Measurements from ENCODE around the gene XRN1. TPM values are rescaled to one million over a fixed set of nuclear protein-coding genes. Genes with fewer than 3 reads are reported as not detected.

The XRN1 gene
- polyA plus RNA-seq, 1 donor (not counting 4 experiments of a cell fraction or from before 2014, with no cell fraction given), result 14.4 TPM

DNA sequence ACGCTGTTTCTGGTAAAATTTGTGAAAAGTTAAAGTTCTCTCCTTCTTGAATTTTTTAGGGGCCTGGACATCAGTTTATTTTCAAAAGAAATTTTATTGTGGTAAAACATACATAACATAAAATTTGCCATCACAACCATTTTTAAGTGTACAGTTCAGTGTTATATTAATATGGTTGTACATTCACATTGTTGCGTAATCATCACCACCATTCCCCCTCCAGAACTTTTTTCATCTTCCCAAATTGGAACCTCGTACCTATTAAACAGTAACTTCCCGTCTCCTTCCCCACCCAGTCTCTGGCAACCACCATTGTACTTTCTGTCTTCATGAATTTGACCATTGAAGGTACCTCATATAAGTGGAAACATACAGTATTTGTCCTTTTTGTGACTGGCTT, 23.0 kb upstream of the XRN1 start:
- Histone ChIP-seq H3K4me1 (ENCODE audit: control insufficient read depth, extremely low read depth, insufficient read depth, low read length) (no peaks in the 10 kb centered on the region), H3K4me2 (ENCODE audit: control insufficient read depth, extremely low read depth, insufficient read depth, low read depth, low read length) (no peak overlapping the region), H3K9me3 (ENCODE audit: control insufficient read depth, low read depth, low read length) (no peaks in the 10 kb centered on the region), H3K79me2 (ENCODE audit: control insufficient read depth, insufficient read depth, low read length) (no peaks in the 10 kb centered on the region), H3K9me1 (ENCODE audit: control insufficient read depth, extremely low read depth, insufficient read depth, low read length) (no peaks in the 10 kb centered on the region), H3K9ac (ENCODE audit: control insufficient read depth, extremely low read depth, insufficient read depth, low read length) (no peak overlapping the region), H3K27ac (ENCODE audit: control insufficient read depth, insufficient read depth, low read length) (no peak overlapping the region), H3K27me3 (ENCODE audit: control insufficient read depth, extremely low read depth, insufficient read depth, low read length) (no peaks in the 10 kb centered on the region), H2AFZ (ENCODE audit: control insufficient read depth, low read length) (no peak overlapping the region), H4K20me1 (ENCODE audit: control insufficient read depth, extremely low read depth, insufficient read depth, low read length) (no peaks in the 10 kb centered on the region), H3K4me3 (ENCODE audit: control insufficient read depth in 2 of 3, extremely low read depth in 1 of 3, insufficient read depth in 2 of 3, low read depth in 1 of 3, low read length in 3 of 3) (no peak overlapping the region), H3K36me3 (ENCODE audit: control insufficient read depth in 2 of 2, extremely low read depth in 1 of 2, insufficient read depth in 2 of 2, low read length in 2 of 2) (peaks cover 0 to 1% of the 10 kb centered on the region in 2 experiments)
- dilution Hi-C loops (cut with MboI; ENCODE audit: extremely low pct_ligation_motif_present, low sequenced_read_pairs), result no loop called here
- no peak for DNase-seq (ENCODE audit: low read depth, low spot score)
- FAIRE-seq, result peak; percentile 26
- TF ChIP-seq, protein P1, sequence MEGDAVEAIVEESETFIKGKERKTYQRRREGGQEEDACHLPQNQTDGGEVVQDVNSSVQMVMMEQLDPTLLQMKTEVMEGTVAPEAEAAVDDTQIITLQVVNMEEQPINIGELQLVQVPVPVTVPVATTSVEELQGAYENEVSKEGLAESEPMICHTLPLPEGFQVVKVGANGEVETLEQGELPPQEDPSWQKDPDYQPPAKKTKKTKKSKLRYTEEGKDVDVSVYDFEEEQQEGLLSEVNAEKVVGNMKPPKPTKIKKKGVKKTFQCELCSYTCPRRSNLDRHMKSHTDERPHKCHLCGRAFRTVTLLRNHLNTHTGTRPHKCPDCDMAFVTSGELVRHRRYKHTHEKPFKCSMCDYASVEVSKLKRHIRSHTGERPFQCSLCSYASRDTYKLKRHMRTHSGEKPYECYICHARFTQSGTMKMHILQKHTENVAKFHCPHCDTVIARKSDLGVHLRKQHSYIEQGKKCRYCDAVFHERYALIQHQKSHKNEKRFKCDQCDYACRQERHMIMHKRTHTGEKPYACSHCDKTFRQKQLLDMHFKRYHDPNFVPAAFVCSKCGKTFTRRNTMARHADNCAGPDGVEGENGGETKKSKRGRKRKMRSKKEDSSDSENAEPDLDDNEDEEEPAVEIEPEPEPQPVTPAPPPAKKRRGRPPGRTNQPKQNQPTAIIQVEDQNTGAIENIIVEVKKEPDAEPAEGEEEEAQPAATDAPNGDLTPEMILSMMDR (optimal IDR thresholded peaks at IDR 0.05 in 1 of 3, IDR thresholded peaks at IDR 0.05 in 1 of 3, conservative IDR thresholded peaks at IDR 0.05 in 1 of 3; ENCODE audit: extremely low read depth in 1 of 3, insufficient read depth in 2 of 3, low read length in 3 of 3), result no peak
- TF ChIP-seq EZH2 (IDR thresholded peaks at IDR 0.05; ENCODE audit: low read length), result no peak

DNA sequence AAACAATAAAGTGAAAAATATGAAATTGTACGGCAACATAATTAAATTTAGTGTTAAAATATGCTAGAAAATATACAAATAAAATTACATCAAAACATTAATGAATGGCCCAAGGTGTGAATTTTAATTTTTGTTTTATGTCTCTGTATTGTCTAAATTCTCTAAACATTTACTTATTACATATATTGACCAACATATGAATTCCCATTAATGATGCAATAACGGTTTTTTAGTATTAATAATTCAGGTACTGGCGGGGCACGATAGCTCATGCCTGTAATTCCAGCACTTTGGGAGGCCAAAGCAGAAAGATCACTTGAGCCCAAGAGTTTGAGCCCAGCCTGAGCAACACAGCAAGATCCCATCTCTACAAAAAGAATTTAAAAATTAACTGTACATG, 20.6 kb upstream of the XRN1 start:
- Histone ChIP-seq H3K9ac (ENCODE audit: control insufficient read depth, extremely low read depth, insufficient read depth, low read length) (no peak overlapping the region), H3K36me3 (ENCODE audit: control insufficient read depth in 2 of 2, extremely low read depth in 1 of 2, insufficient read depth in 2 of 2, low read length in 2 of 2) (peaks cover 0 to 1% of the 10 kb centered on the region in 2 experiments), H4K20me1 (ENCODE audit: control insufficient read depth, extremely low read depth, insufficient read depth, low read length) (no peaks in the 10 kb centered on the region), H3K9me3 (ENCODE audit: control insufficient read depth, low read depth, low read length) (no peaks in the 10 kb centered on the region), H3K27me3 (ENCODE audit: control insufficient read depth, extremely low read depth, insufficient read depth, low read length) (no peaks in the 10 kb centered on the region), H3K4me3 (ENCODE audit: control insufficient read depth in 2 of 3, extremely low read depth in 1 of 3, insufficient read depth in 2 of 3, low read depth in 1 of 3, low read length in 3 of 3) (no peak overlapping the region), H3K27ac (ENCODE audit: control insufficient read depth, insufficient read depth, low read length) (no peak overlapping the region), H3K79me2 (ENCODE audit: control insufficient read depth, insufficient read depth, low read length) (no peaks in the 10 kb centered on the region), H2AFZ (ENCODE audit: control insufficient read depth, low read length) (no peak overlapping the region), H3K9me1 (ENCODE audit: control insufficient read depth, extremely low read depth, insufficient read depth, low read length) (no peaks in the 10 kb centered on the region), H3K4me2 (ENCODE audit: control insufficient read depth, extremely low read depth, insufficient read depth, low read depth, low read length) (no peak overlapping the region), H3K4me1 (ENCODE audit: control insufficient read depth, extremely low read depth, insufficient read depth, low read length) (no peaks in the 10 kb centered on the region)
- TF ChIP-seq EZH2 (IDR thresholded peaks at IDR 0.05; ENCODE audit: low read length), result no peak
- TF ChIP-seq, protein P1 (optimal IDR thresholded peaks at IDR 0.05 in 1 of 3, IDR thresholded peaks at IDR 0.05 in 1 of 3, conservative IDR thresholded peaks at IDR 0.05 in 1 of 3; ENCODE audit: extremely low read depth in 1 of 3, insufficient read depth in 2 of 3, low read length in 3 of 3), result no peak
- dilution Hi-C loops (cut with MboI; ENCODE audit: extremely low pct_ligation_motif_present, low sequenced_read_pairs), result no loop called here
- DNase-seq (ENCODE audit: low read depth, low spot score), result no peak
- FAIRE-seq, result no peak

Measured in keratinocyte (primary cell).